GM19455 (cell line): ENCODE data around the gene PTPRN2.

ENCODE experiments used
- ATAC-seq: cut with Tn5 transposase; IDR thresholded peaks from one replicate; pipeline ENCODE4 v1.9.1; 2021; ENCODE audit not compliant: unreplicated experiment

Gene PTPRN2

GRCh38 chr7:157977306-157977705 is 610.3 kb downstream of the PTPRN2 start:
- ATAC-seq = no peak

GRCh38 chr7:157976406-157976805 is 611.2 kb downstream of the PTPRN2 start:
- no peak for ATAC-seq

- ATAC-seq = no peak
Measured at GRCh38 chr7:157975401-157976372, 611.9 kb downstream of the PTPRN2 start.

GRCh38 chr7:157974678-157975230 is 612.9 kb downstream of the PTPRN2 start:
- no peak for ATAC-seq

- no peak for ATAC-seq
Measured at GRCh38 chr7:157973971-157974677, 613.5 kb downstream of the PTPRN2 start.

GRCh38 chr7:157972914-157973313 is 614.7 kb downstream of the PTPRN2 start:
- ATAC-seq = no peak

GRCh38 chr7:157971501-157971900 is 616.1 kb downstream of the PTPRN2 start:
- no peak for ATAC-seq

GRCh38 chr7:157970744-157971143 is 616.9 kb downstream of the PTPRN2 start:
- ATAC-seq = no peak

- no peak for ATAC-seq
Measured at GRCh38 chr7:157969995-157970394, 617.6 kb downstream of the PTPRN2 start.

- no peak for ATAC-seq
Measured at GRCh38 chr7:157966490-157966889, 621.1 kb downstream of the PTPRN2 start.

- no peak for ATAC-seq
Measured at GRCh38 chr7:157964521-157964920, 623.1 kb downstream of the PTPRN2 start.

- ATAC-seq = no peak
Measured at GRCh38 chr7:157964016-157964415, 623.6 kb downstream of the PTPRN2 start.

- ATAC-seq = no peak
Measured at GRCh38 chr7:157963526-157963925, 624.1 kb downstream of the PTPRN2 start.

GRCh38 chr7:157962458-157963306 is 624.9 kb downstream of the PTPRN2 start:
- ATAC-seq = no peak

GRCh38 chr7:157961731-157962457 is 625.7 kb downstream of the PTPRN2 start:
- ATAC-seq = no peak

GRCh38 chr7:157955348-157955999 is 632.1 kb downstream of the PTPRN2 start:
- ATAC-seq = no peak

- no peak for ATAC-seq
Measured at GRCh38 chr7:157954901-157955300, 632.7 kb downstream of the PTPRN2 start.

GRCh38 chr7:157952841-157953645 is 634.6 kb downstream of the PTPRN2 start:
- no peak for ATAC-seq
